COLO668 (cell line): ENCODE results near the gene GRID1.
"Not testable (repeated sequence)": the region's sequence is repeated elsewhere in the genome, so short reads cannot be mapped to it uniquely, and the experiment has no call there.

ENCODE experiments used
- DNase-seq: peaks from one replicate; lab custom pipeline; 2025; ENCODE audit not compliant: unreplicated experiment; lab: John Stamatoyannopoulos, UW

Gene GRID1

DNA sequence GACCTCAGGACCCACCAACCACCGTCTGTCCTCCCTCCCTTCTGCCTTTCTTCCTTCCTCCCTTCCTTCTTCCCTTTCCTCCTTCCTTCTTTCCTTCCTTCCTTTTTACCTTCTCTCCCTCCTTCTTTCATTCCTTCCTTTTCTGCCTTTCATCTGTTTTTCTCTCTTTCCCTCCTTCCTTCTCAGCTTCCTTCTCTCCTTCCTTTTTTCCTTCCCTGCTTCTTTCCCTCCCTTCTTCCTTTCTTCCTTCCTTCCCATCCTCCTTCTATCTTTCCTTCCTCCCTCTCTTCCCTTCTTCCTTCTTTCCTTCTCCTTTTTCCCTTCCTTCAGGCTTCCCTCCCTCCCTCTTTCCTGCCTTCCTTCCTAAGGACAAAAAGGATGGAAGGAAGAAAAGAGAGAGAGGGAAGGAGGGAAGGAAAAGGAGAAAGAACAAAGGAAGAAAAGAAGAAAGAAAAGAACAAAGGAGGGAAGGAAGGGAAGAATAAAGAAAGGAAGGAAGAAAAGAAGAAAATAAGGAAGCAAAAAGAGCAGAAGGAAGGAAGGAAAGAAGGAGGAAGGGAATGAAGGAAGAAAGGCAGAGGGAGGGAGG is 405.0 kb downstream of the GRID1 start:
- no peak for DNase-seq

DNA sequence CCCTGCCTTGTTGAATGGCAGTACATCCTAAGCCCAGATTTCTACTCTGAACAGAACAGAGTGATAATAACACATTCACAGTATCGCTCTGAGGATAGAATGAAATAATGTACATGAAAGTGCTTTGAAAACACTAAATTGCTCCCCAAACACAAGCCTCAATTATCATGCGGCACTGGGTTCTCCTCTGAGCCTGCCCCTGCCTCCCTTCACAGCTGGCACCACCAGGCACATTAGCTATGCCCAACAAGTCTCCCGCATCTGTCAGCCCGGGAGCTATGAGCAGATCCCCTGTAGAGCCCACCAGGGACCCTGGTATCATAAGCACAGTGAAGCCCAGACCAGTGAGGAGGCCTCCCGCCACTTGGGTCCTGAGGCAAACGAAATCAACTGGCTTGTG is 405.5 kb downstream of the GRID1 start:
- DNase-seq: no peak

DNA sequence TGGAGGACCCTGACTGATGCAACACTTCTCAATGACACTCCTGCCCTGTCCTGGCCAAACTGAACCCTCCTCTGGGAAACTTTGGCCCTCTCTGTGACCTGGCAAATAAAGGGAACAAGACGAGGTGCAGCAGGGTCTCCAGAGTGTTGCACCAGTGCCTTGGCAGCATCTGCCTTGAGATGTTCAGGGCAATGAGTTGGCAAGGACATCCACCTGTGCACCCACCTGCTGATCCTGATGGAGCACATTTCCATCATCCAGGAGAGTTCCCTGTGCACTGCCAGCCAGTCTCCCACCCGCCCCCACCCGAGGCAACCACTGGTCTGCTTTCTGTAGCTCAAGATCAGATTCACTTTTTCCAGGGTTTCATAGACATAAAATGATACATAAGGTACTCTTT is 407.4 kb downstream of the GRID1 start:
- DNase-seq: no peak

DNA sequence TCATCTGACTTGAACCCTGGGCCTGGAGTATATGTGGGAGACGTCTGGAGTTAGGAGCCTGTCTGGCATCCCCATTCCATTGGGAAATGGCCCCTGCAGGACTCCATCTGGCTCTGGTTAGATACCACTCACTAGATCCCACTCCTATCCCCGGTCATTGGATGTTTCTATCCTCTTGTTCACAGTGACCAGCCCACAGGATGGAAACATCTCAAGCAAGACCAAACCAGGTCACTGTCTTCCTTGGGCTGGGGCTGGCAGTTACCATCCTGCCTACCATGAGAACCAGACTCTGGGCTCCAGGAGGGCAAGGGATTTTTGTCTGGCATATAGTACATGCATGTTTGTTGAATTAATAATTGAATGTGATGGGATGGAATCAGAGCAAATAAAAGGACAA is 415.7 kb downstream of the GRID1 start:
- DNase-seq: no peak

DNA sequence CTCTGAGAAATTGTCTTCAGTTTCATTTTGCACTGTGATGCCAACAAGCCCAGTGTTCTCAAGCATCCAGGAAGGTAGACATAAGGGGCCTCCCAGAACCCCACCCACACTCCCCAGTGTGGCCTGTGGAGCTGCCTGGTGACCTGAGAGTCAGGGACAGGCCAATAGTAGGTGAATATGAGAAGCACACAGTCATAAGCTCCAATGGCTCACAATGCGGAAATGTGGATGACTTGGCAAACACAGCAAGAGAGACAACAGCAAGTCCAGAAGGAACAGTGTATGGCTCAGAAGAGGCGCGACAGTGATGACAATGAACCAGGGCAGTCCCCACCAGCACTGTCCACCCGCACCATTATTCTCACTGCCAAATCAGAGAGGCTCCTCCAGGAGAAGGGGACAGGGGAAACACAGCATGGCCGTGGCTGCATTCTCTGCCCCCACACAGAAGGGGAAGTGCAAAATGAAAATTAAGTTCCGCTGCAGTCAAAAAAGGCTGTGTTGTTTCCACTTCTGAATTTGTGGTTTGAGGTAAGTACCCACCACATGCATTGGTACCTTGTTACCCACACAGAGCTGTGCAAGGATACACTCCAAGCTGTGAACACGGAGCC is 419.8 kb downstream of the GRID1 start:
- no peak for DNase-seq

DNA sequence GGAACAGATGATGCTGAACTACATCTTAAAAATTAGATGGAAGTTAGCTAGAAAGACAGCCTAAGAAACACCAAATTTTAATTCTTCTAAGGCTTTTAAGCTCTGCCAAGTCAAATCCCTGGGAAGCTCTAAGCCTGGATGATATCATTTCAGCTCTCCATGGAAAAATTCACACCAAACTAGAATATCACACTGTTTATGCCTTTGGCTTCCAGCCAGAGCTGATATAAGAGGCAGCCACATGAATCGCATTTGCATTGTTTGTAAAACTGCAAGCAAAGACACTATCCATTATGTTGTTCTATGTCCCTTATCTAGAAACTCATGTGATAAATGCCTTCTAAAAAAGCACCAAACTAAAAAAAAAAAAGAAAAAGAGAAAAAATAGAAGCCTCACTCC is 430.4 kb downstream of the GRID1 start:
- DNase-seq: no peak

DNA sequence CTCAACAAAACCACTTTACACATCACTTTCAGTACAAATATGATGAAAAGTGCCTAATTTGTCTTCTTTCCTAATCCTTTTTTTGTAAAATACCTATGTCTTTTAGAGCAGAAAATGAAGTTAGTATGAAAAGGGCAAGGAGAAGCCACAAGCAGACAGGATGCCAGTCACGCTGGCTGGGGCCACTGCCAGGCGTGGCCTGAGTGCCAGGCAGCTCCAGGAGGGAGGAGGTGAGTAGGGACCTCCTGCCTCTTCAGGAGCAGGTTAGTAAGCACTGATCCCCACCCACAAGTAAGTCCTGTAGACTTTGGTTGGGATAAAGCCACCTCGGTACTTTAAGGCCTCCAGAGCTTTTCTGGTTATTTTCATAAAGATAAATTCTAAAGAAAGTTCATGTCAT is 432.0 kb downstream of the GRID1 start:
- DNase-seq: no peak

DNA sequence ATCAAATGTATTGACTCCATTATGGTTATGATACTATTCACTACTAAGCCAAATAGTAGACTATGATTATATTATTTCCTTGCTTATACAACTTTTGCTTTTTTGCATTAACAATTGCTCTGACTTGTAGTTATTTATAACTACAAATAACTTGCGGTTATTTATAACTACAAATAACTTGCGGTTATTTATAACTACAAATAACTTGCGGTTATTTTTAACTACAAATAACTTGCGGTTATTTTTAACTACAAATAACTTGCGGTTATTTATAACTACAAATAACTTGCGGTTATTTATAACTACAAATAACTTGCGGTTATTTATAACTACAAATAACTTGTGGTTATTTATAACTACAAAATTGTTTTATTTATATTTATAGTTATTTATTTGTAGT is 436.6 kb downstream of the GRID1 start:
- DNase-seq: not testable (repeated sequence)

DNA sequence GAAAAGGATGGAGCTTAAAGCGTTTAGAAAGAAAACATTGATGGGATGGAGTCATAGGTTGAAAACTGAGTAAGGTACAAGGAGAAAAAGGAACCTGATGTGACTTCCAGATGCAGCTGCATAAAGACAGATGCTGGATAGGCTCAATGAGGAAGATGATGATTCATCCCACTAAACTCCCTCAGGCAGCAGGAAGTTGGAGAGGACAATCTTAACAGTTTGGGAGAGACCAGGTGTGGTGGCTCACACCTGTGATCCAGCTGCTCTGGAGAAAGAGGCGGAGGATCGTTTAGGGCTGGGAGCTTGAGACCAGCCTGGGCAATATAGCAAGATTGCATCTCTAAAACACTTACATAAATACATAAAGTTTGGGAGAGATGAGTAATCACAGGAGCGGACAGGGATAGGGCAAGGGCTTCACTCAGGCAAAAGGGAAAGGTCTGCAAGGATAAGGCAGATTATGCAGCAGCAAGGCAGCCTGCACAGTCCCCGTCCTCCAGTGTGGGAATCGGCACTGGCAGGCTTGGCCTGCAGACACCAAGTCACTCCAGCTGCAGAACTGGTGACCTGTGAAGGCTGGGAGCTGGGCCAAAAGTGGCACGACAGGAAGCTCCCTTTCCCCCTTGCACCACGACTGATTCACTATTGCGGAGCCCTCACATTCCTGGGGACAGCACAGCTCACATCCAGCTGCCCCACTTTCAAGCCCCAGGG is 438.5 kb downstream of the GRID1 start:
- DNase-seq: peak; percentile 51

DNA sequence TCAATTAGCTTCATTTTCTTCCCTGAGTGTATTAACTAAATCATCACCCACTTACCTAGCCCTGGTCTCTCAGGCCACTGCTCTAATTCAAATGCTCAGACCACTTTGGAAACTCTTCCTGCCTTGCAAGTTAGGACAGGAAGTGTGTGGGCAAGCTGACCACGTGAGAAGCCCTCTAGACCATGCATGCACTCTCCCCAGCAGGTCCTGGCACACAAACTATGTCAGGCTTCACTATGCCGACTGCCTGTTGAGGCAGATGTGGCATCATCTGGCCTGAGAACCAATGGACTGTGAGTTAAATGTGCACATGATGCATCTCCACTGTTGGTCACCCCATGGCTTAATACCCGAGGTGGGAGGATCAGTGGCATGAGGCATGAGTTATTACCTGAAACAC is 439.6 kb downstream of the GRID1 start:
- DNase-seq: no peak

DNA sequence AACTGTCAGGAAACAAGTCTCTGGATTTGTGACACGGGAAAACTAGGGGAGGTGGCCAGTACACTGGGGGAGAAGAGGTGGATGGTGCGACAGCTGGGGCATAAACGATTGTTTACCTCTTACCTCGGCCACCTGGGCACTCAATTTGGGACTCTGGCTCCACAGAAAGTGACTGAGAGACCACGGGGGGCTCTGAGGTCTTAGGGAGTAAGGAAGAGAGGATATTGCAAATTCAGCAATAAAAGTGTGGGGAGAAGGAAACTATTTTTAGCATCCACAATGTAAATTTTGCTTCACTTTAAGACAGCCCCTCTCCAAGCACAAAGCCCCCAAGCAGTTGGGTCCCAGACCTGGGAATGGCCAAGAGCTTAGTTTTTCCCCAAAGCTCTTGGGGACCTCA is 440.5 kb downstream of the GRID1 start:
- DNase-seq: no peak

DNA sequence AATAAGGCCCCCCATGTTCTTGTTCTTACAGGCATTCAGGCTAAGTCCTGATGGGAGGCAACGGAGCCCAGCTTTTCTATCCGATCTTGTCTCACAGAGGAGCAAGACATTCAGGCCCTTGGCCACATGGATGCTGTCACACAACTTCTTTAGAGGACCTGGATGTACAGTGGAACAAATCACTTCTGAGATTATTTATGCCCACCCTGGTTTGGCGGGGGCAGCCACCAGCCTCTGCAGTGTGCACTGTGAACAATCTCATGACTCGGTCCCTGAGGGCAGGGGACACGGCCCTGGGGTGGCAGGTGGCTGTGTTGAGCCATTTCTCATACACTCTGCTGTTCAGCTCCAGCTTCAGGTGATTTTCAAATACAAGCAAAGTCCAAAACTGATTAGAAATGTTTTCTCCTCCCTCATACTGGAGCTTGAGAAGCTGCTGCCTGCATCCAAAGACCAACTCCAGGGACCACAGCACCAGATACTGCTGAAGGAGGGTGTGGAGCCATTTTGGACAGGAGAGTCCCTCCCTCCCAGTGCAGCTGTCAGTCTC is 441.3 kb downstream of the GRID1 start:
- DNase-seq: no peak

DNA sequence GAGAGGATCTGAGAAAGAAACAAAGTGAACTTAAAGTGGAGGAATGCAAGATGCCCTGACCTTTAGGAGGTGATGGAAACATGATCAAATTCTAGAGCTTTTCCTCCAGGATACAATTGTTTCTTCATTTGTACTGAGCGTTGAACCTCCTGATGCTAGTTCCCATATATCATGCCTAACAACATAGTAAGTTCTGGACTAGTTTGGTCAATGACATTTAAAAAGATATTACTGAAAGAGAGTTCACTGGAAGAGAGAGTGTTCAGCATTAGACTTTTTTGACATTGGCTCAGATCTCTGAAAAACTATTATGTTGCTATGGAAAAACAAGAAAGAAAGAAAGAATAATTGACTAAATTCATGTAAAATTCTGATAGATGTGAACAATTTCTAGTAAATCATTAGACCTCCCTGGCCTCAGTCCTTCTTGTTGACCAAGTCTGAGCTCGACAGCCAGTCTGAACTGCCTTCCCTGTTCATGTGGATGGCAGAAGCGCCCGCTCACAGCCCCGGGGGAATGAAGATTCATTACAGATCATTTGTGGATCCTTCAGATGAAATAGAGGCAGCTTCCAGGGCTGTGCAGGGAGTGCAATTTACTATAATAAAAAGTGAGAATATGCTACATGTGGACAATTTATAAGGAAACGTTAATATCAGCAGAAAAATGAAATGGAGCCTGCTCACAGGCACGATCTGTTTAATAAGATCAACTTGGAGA is 442.1 kb downstream of the GRID1 start:
- no peak for DNase-seq

DNA sequence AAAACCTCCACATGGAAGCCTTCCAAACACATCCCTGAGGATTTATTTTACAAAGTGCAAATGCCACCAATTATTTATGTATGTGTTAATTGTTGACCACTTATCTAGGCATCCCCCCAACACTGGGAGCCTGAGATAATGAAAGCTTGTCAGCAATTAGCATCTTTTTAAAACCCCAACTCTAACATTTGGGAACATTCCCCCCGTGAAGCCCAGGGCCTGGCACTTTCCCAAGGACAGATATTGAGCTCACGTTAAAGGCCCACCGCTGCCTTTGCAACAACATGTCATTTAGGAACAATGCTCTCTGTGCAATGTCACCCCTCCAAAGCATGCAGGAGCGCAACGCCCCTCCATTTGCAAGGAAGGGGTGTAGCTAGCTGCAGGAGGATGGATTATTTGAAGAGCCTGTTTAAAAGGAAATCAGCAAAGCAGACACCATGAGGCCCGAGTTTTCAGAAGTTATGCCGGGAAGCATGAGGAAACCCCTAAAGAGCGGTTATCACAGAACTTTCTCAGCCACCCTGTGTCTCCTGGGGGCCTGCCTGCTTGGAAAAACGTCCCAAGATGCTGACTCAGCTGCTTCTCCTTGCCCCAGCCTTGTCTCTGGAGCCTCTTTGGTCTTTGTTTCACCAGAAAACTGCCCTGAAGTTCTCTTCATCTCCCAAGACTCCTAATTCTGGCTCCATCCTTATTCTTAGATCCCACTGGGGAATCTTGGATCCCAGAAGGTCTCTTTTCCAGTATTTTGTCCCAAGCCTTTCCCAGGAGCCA is 444.1 kb downstream of the GRID1 start:
- DNase-seq: no peak

DNA sequence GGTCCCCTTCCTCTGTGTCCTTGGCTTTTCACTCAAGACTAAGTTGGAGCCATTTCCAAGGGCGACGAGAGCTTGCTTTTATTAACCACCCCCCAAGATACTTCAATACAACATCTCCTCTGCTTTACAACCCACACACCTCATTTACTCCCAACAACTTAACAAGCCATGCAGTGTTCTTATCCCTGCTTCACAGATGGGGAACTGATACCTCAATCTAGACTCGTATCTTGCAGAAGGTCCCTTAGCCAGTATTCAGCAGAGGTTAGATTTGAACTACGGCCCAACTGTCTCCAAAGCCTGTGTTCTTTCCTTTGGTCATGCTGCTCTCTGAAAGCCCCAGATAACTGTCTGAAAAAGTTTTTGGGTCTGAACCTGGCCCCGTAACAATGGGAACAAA is 444.8 kb downstream of the GRID1 start:
- DNase-seq: no peak

DNA sequence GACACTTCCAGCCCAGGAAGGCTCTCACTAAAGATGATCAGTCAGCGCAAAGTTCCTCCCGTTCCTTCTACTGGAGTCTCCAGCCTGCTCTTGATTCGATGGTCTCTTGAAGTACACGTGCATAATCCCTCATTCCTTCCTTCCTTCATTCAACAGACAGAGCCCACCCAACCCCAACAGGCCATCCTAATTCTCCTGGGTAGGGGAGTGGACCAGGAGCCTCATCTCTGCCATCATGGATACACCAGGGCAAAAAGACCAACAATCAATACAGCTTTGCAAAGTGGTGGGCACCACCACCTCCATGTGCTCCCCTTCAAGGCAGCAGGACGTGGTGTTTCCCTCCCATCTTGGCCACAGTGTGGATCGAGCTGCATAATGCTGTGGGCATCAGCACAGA is 446.3 kb downstream of the GRID1 start:
- DNase-seq: no peak

DNA sequence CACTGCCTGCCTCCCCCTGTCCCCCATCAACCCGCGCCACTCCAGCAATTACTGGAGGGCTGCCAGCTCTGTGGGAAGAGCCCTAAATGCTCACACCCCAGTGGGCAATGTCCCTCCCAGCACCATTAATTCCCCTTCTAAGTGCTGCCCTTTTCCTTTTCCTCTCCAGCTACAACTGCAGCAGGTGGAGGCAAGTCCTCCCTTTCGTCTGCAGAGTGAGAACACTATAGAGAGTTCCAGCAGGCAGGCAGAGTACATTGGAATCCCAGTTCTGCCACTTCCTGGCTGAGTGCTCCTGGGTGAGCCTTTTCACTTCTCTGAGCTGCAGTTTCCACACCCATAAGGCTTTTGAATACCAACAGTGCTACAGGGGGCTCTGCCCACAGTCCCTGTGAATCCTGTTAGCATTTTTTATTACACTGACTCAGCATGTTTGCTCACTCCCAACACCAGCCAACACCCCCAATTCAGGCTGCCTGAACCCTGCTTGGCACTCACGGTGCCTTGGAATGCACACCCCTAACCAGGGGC is 447.0 kb downstream of the GRID1 start:
- peak; percentile 8 for DNase-seq

DNA sequence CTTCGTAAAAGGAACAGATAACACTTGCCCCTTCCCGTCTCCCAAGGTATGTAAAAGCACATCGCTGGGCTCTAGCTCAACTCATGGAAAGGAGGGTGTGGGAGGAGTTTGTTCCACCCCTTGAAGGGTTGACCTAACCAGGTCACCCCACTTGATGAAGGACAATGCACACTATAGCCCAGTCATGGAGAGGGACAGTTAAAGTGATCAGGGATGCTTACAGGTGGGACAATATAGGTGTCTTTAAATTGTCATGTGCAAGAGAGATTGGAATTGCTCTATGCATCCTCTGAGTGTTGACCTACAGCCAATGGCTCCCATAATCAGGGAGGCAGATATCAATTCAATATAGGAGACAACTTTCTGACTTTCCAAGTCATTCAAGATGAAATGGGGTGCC is 448.2 kb downstream of the GRID1 start:
- no peak for DNase-seq

DNA sequence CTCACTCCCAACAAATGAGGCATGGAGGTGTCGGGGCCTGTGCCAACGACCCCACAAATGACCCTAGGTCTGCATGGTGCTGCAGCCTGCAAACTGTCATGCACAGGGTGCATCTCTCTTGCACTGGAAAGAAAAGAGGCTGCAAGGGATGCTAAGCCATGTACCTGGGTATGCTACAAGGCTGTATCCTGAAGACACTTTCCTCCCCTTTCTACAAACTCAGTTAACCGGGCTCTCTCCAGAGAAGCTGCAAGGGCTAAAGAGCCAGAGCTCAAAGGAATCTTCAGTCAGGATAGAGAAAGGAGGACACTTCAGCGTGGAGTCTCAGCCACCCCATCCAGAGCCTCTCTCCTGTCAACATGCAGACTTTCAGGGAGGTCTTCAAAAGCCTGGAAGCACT is 449.0 kb downstream of the GRID1 start:
- no peak for DNase-seq

DNA sequence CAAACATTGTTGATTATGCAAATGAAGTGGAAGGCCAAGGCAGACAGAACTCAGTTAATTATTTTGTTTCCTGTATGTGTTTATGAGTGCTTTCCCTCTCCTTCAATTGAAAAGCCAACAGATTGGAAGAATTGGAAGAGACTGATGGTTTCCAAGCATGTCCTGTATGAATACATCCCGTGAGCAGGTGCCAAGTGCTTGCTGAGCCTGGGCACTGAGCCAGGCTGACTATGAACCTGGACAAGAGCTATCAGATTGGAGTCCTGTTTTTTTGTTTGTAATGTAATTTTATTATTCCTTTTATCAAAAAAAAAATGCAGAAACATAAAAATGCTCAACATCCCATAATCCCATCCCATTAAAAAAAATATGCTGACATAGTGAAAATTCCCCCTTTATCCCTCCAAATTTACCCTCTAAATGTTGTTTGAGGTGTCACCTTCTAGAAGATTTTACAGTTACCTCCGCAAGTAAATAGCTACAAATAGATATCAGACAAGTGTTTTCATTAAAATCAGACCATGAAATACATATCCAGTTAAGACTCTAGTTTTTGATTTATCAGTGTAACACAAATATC is 449.5 kb downstream of the GRID1 start:
- DNase-seq: peak; percentile 66
